Colonic mucosa (tissue), 4 donors: ENCODE data around the gene POLR3A. TPM values are rescaled to one million over a fixed set of nuclear protein-coding genes. Genes with fewer than 3 reads are reported as not detected.

ENCODE experiments used
- DNase-seq: peaks from one replicate; pipeline ENCODE4 v3.0.0-alpha.2; 2020
- H3K27ac ChIP-seq: fragments of 200-600 bp; one replicate; pipeline ENCODE4 v1.8.0; 2021
- H3K27me3 ChIP-seq: fragments of 200-600 bp; one replicate; pipeline ENCODE4 v1.8.0; 2021
- H3K36me3 ChIP-seq: fragments of 200-600 bp; one replicate; pipeline ENCODE4 v1.8.0; 2021
- H3K4me1 ChIP-seq: fragments of 200-600 bp; one replicate; pipeline ENCODE4 v1.8.0; 2021; ENCODE audit warnings: mild to moderate bottlenecking
- H3K4me3 ChIP-seq: fragments of 200-600 bp; one replicate; pipeline ENCODE4 v1.8.0; 2021
- H3K9ac ChIP-seq, 2 donors: one replicate each; pipeline ENCODE4 v1.7.0; 2013; ENCODE audit warnings: control low read depth in 2 of 2, low read depth in 2 of 2, low read length in 2 of 2
- H3K9me3 ChIP-seq: fragments of 200-600 bp; one replicate; pipeline ENCODE4 v1.8.0; 2021
- CTCF ChIP-seq: fragments of 200-600 bp; IDR thresholded peaks from one replicate; pipeline ENCODE4 v1.8.0; 2022; ENCODE audit warnings: antibody characterized with exemption, mild to moderate bottlenecking
- intact Hi-C: fragments of 100-400 bp; cut with DNase I; formaldehyde crosslinking; loops from one replicate; pipeline ENCODE4 v1.14.1; 2022
- total RNA-seq, 2 donors: library from RNA; stranded (reverse); fragmentation: NEBNext Ultra II Directional in 1 of 2; extraction: Animal tissue kit (Norgen Biotek cat#: 25700) in 1 of 2; gene quantifications; one replicate each; pipeline ENCODE4 v1.2.1, GENCODE V29; 2021
- donor health status: healthy.
- donor health status: DM: no; HTN: no; CAD: no.
- donor health status: DM: no; HTN: no; CAD: no.

The POLR3A gene
- total RNA-seq, 2 donors from 2014 or later, result 11.3 to 14.6 TPM

- peaks cover 10% of the 10 kb centered on the region for H3K36me3 ChIP-seq
- TF ChIP-seq CTCF, result no peak
- no peak overlapping the region for H3K9ac ChIP-seq
- intact Hi-C loops, result loop anchor here (10.0 kb wide), 1 partner anchor 263 kb away; no protein-coding TSS in a partner anchor
- H3K9me3 ChIP-seq, result no peaks in the 10 kb centered on the region
- no peaks in the 10 kb centered on the region for H3K27me3 ChIP-seq
- H3K4me3 ChIP-seq, result no peak overlapping the region
- H3K4me1 ChIP-seq, result no peaks in the 10 kb centered on the region
- no peak for DNase-seq
- no peak overlapping the region for H3K27ac ChIP-seq
Measured at GRCh38 chr10:78041170-78042057, 12.1 kb upstream of the POLR3A start.

DNA sequence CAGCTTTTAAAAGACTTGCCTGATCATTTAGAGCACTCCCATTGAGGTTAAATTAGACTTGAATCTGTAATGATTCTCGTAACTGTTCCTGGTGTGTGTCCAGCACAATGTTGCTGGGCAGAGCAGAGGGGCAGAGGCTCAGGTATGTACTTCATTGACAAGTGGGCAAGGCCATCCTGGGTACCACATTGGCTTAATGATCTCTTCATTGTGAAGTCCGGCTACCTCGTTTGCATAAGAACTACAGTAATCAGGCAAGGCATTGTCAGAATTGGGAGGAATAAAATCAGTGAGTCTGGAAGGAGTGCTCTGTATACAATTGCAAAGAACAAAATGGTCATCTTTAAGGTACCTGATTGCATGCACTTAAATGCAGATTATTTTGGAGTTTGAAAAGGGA, 10.4 kb upstream of the POLR3A start:
- intact Hi-C loops, result loop anchor here (10.0 kb wide), 1 partner anchor 265 kb away; no protein-coding TSS in a partner anchor

GRCh38 chr10:78038791-78039547, 9.7 kb upstream of the POLR3A start:
- Histone ChIP-seq H3K36me3 (peaks cover 13% of the 10 kb centered on the region), H3K27me3 (no peaks in the 10 kb centered on the region), H3K4me3 (no peak overlapping the region), H3K9ac (no peak overlapping the region), H3K4me1 (no peaks in the 10 kb centered on the region), H3K27ac (no peak overlapping the region), H3K9me3 (no peaks in the 10 kb centered on the region)
- DNase-seq, result no peak
- no peak for TF ChIP-seq CTCF
- intact Hi-C loops, result no loop called here

More for the DNA sequence above, 10.4 kb upstream of the POLR3A start:
- H3K9me3 ChIP-seq, result no peaks in the 10 kb centered on the region
- H3K27ac ChIP-seq, result no peak overlapping the region
- no peak for DNase-seq
- H3K27me3 ChIP-seq, result no peaks in the 10 kb centered on the region
- no peak overlapping the region for H3K9ac ChIP-seq
- no peak overlapping the region for H3K4me3 ChIP-seq
- H3K36me3 ChIP-seq, result peaks cover 13% of the 10 kb centered on the region
- no peaks in the 10 kb centered on the region for H3K4me1 ChIP-seq
- no peak for TF ChIP-seq CTCF

GRCh38 chr10:78038105-78038504, 8.8 kb upstream of the POLR3A start:
- Histone ChIP-seq H3K4me1 (no peaks in the 10 kb centered on the region), H3K36me3 (peaks cover 13% of the 10 kb centered on the region), H3K4me3 (no peak overlapping the region), H3K9ac (no peak overlapping the region), H3K9me3 (no peaks in the 10 kb centered on the region), H3K27ac (no peak overlapping the region), H3K27me3 (no peaks in the 10 kb centered on the region)
- no peak for DNase-seq
- no peak for TF ChIP-seq CTCF
- intact Hi-C loops, result no loop called here

DNA sequence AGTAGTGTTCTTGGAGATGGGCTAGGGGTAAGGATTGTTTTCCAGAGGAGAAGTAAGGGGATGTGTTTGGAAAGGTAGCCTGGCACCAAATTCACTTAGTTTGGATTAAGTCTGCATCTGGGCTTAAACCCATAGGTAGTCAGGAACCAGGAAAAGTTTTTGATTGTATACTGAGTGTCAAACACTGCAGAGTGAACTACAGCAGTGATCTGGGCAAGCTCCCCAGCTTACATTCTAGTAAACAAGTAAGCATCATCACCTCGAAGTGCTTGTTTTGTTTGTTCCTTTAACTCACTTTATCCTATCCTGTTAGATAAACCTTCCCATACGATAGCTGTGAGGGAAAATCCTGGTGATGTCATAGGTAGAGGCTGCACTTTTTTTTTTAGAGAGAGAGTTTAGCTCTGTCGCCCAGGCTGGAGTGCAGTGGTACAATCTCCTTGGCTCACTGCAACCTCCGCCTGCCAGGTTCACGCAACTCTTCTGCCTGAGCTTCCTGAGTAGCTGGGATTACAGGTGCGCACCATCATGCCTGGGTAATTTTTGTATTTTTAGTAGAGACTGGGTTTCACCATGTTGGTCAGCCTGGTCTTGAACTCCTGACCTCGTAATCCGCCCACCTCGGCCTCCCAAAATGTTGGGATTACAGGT, 6.7 kb upstream of the POLR3A start:
- intact Hi-C loops, result no loop called here
- no peaks in the 10 kb centered on the region for H3K4me1 ChIP-seq
- no peaks in the 10 kb centered on the region for H3K27me3 ChIP-seq
- no peaks in the 10 kb centered on the region for H3K9me3 ChIP-seq
- no peak for TF ChIP-seq CTCF
- no peak overlapping the region for H3K4me3 ChIP-seq
- no peak for DNase-seq
- H3K9ac ChIP-seq, result peak overlapping the region in 1 of 2 donors; percentile 26
- H3K27ac ChIP-seq, result no peak overlapping the region
- peaks cover 13% of the 10 kb centered on the region for H3K36me3 ChIP-seq
